HK-2 (cell line): ENCODE results near the gene HOXA6.

Experiments used
- DNase-seq: peaks from one replicate; pipeline ENCODE4 v3.0.0-alpha.2; 2018; ENCODE audit not compliant: unreplicated experiment

The HOXA6 gene

GRCh38 chr7:27108390-27109127, 39.0 kb downstream of the HOXA6 start:
- no peak for DNase-seq

GRCh38 chr7:27107391-27108381, 39.9 kb downstream of the HOXA6 start:
- DNase-seq, result no peak

- no peak for DNase-seq
Measured at GRCh38 chr7:27106901-27107240, 40.7 kb downstream of the HOXA6 start.

GRCh38 chr7:27106181-27106900, 41.2 kb downstream of the HOXA6 start:
- DNase-seq, result no peak

GRCh38 chr7:27105301-27106031, 42.1 kb downstream of the HOXA6 start:
- no peak for DNase-seq

GRCh38 chr7:27104341-27105058, 43.1 kb downstream of the HOXA6 start:
- DNase-seq, result no peak

GRCh38 chr7:27103489-27104226, 43.9 kb downstream of the HOXA6 start:
- no peak for DNase-seq

GRCh38 chr7:27102581-27103442, 44.8 kb downstream of the HOXA6 start, which contains the start of gene HOXA2:
Gene HOXA2 (minus strand): TSS chr7:27102683. CDS start chr7:27102500, 183 bp downstream.
- no peak for DNase-seq

- DNase-seq, result no peak
Measured at GRCh38 chr7:27101957-27102580, 45.5 kb downstream of the HOXA6 start.

- DNase-seq, result no peak
Measured at GRCh38 chr7:27101171-27101956, 46.2 kb downstream of the HOXA6 start.

GRCh38 chr7:27100694-27101170, 46.8 kb downstream of the HOXA6 start:
- DNase-seq, result no peak

GRCh38 chr7:27099453-27100370, 47.9 kb downstream of the HOXA6 start:
- DNase-seq, result no peak

- DNase-seq, result no peak
Measured at GRCh38 chr7:27098578-27099451, 48.8 kb downstream of the HOXA6 start.

GRCh38 chr7:27097686-27098577, 49.6 kb downstream of the HOXA6 start:
- DNase-seq, result no peak
